ENCODE data around the gene CLEC4E. TPM values are rescaled to one million over a fixed set of nuclear protein-coding genes. Genes with fewer than 3 reads are reported as not detected.

CLEC4E gene
- total and polyA plus RNA-seq, 3 donors from 2014 or later: 0.98 to 3.2 (median 2.0) TPM

GRCh38 chr12:8554451-8555195, 13.9 kb upstream of the CLEC4E start:
- H3K27ac ChIP-seq: no peak overlapping the region
- no peak for DNase-seq
- H3K27me3 ChIP-seq: no peaks in the 10 kb centered on the region
- TF ChIP-seq POLR2A (IDR thresholded peaks at IDR 0.05) (no peak), CTCF (IDR thresholded peaks at IDR 0.05) (no peak)
- intact Hi-C loops (cut with DNase I; ENCODE audit: low total_unique reads): no loop called here
- H3K9me3 ChIP-seq: no peaks in the 10 kb centered on the region
- H3K4me1 ChIP-seq: no peaks in the 10 kb centered on the region
- H3K4me3 ChIP-seq: no peak overlapping the region
- H3K36me3 ChIP-seq (ENCODE audit: low read depth, missing control alignments): no peaks in the 10 kb centered on the region
- WGBS, 2 donors: 90 to 91% methylated on average over 5 of the region's 5 CpGs

GRCh38 chr12:8553088-8553627, 12.5 kb upstream of the CLEC4E start:
- no peak overlapping the region for H3K4me3 ChIP-seq
- TF ChIP-seq POLR2A (IDR thresholded peaks at IDR 0.05) (no peak), CTCF (IDR thresholded peaks at IDR 0.05) (no peak)
- H3K27ac ChIP-seq: no peak overlapping the region
- WGBS, 2 donors: 65 to 69% methylated on average over 6 of the region's 6 CpGs
- intact Hi-C loops (cut with DNase I; ENCODE audit: low total_unique reads): no loop called here
- DNase-seq: no peak
- H3K36me3 ChIP-seq (ENCODE audit: low read depth, missing control alignments): no peaks in the 10 kb centered on the region
- no peaks in the 10 kb centered on the region for H3K27me3 ChIP-seq
- H3K9me3 ChIP-seq: no peaks in the 10 kb centered on the region
- H3K4me1 ChIP-seq: no peaks in the 10 kb centered on the region

GRCh38 chr12:8549381-8549780, 8.7 kb upstream of the CLEC4E start:
- Histone ChIP-seq H3K4me1 (no peaks in the 10 kb centered on the region), H3K4me3 (no peak overlapping the region), H3K27ac (no peak overlapping the region), H3K9me3 (no peaks in the 10 kb centered on the region), H3K27me3 (no peaks in the 10 kb centered on the region), H3K36me3 (ENCODE audit: low read depth, missing control alignments) (no peaks in the 10 kb centered on the region)
- TF ChIP-seq CTCF (IDR thresholded peaks at IDR 0.05) (no peak), POLR2A (IDR thresholded peaks at IDR 0.05) (no peak)
- no peak for DNase-seq
- intact Hi-C loops (cut with DNase I; ENCODE audit: low total_unique reads): no loop called here
- WGBS, 2 donors: 92 to 95% methylated on average over 5 of the region's 5 CpGs

GRCh38 chr12:8548192-8548591, 7.5 kb upstream of the CLEC4E start:
- H3K4me1 ChIP-seq: no peaks in the 10 kb centered on the region
- H3K27me3 ChIP-seq: no peaks in the 10 kb centered on the region
- H3K4me3 ChIP-seq: no peak overlapping the region
- DNase-seq: no peak
- H3K9me3 ChIP-seq: no peaks in the 10 kb centered on the region
- no peaks in the 10 kb centered on the region for H3K36me3 ChIP-seq (ENCODE audit: low read depth, missing control alignments)
- TF ChIP-seq POLR2A (IDR thresholded peaks at IDR 0.05) (no peak), CTCF (IDR thresholded peaks at IDR 0.05) (no peak)
- no peak overlapping the region for H3K27ac ChIP-seq
- intact Hi-C loops (cut with DNase I; ENCODE audit: low total_unique reads): no loop called here
- 86 to 93% methylated on average over 2 of the region's 2 CpGs for WGBS, 2 donors

GRCh38 chr12:8547645-8548044, 6.9 kb upstream of the CLEC4E start:
- H3K36me3 ChIP-seq (ENCODE audit: low read depth, missing control alignments): no peaks in the 10 kb centered on the region
- no peak for DNase-seq
- TF ChIP-seq CTCF (IDR thresholded peaks at IDR 0.05) (no peak), POLR2A (IDR thresholded peaks at IDR 0.05) (no peak)
- WGBS, 2 donors: 46 to 88% methylated on average over 2 of the region's 2 CpGs
- no peaks in the 10 kb centered on the region for H3K9me3 ChIP-seq
- intact Hi-C loops (cut with DNase I; ENCODE audit: low total_unique reads): no loop called here
- H3K27me3 ChIP-seq: no peaks in the 10 kb centered on the region
- H3K4me3 ChIP-seq: no peak overlapping the region
- H3K4me1 ChIP-seq: no peaks in the 10 kb centered on the region
- no peak overlapping the region for H3K27ac ChIP-seq
